Inflammatory macrophage (primary cell): Measurements from ENCODE around the gene KLHL11.

Experiments
- DNase-seq, 2 donors: peaks; one replicate each; pipeline ENCODE4 v3.0.0-alpha.2; 2020 to 2022
- total RNA-seq, 18 experiments: gene quantifications; one replicate each; lab custom pipeline; 2026; ENCODE audit warnings: mixed read lengths in 6 of 18, inconsistent platforms in 2 of 18; lab: John Stamatoyannopoulos, UW

Gene KLHL11
- total RNA-seq: 6.7 to 27.8 (median 18.4) reads per million in 18 experiments

DNA sequence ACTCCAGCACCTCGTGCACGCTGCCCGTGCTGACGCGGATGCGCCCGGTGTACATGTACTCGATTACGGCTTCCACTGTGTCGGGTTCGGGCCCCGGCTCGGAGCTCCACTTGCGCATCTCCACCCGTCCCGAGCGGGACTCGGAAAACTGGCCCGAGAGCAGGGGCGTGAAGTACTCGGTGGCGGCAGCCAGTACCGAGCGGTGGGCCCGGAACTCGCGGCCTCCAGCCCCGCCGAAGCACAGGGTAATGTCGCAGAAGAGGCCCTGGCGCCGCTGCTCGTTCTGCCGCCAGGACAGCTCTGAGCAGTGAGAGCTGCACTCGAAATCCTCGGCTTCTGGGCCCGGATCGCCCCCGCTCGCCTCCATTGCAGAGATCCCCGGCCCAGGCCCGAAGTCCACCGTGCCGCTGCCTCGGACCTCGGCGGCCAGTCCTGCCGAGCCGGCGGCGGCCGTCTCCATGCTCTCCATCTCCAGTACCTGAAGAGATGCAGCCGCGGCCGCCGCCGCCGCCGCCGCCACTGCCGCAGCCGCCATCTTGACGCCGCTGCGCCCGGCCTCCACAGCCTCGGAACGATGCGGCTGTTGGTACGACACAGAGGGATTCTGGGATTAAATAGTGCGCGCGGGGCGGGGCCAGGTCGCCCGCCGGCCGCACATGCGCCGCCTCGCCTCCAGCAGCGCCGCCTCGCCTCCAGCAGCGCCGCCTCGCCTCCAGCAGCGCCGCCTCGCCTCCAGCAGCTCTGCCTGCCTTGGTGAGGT, at the start of gene KLHL11:
TSS of gene KLHL11 (minus strand) at position 588 of the 760 bp plus-strand sequence. CDS start at position 535, 53 bp downstream.
- peak; percentile 89 to 91 for DNase-seq

- no peak for DNase-seq
These were observed 49.8 kb upstream of the KLHL11 start for GRCh38 chr17:41915020-41915419.

DNA sequence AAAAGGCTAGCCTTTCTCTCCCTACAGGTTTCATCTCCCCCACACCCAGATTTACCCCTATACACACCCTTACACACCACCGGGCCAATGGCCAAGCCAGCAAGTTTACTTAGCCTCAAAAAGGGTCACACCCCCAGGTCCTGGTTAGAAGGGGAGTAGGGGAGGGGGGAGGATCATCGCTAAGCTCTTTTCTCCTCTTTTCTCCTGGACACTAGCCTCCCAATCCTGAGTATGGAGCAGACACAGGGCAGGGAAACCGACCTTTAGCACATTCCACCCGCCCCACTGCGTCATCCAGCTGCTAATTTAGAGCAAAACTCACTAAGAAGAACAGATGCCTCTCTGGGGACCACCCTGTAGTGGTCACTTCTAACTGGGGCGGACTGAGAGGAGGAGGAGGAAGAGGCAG, 49.1 kb upstream of the KLHL11 start:
- no peak for DNase-seq

DNA sequence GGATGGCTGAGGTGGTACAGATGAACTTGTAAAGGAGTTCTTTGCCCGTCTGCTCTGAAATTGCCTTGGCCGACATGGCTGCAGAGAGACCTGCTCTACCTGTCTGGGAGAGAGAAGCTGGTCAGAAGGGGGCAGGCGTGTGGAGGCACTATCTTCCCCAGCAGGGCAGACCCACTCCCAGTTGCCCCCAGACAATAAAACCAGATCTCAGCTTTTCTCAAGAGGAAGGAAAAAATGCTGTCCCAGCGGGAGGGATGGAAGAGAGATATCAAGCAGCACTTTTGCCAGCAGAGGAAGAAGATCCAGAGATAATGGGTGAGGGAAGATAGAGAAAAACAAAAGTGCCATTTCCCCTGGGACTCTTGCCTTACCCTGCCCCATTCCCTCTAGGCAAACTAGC, 48.6 kb upstream of the KLHL11 start:
- no peak for DNase-seq

- DNase-seq: no peak
These were observed 47.7 kb upstream of the KLHL11 start for GRCh38 chr17:41912925-41913324.

- no peak for DNase-seq
These were observed 45.6 kb upstream of the KLHL11 start for GRCh38 chr17:41910701-41911391.

GRCh38 chr17:41909088-41909487, 43.9 kb upstream of the KLHL11 start:
- no peak for DNase-seq

- no peak for DNase-seq
These were observed 42.7 kb upstream of the KLHL11 start for GRCh38 chr17:41907633-41908539.

DNA sequence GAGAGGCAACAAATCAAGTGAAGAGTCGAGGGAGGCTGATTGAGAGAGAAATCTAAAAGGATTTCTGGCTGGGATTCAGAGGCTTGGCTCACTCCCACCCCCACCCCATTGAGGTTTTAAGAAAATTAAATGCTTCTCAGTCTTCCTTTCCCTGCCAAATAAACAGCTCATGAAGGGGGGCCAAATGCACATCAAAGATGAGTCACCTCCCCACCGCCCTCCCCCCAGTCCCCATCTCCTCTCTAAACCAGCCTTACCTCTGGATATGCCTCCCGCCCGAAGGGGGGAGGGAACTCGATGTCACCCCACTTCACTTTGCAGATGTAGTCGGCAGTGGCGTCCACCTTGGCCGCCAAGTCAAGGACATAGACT, 41.9 kb upstream of the KLHL11 start:
- no peak for DNase-seq

- DNase-seq: no peak
These were observed 41.4 kb upstream of the KLHL11 start for GRCh38 chr17:41906465-41907184.

- no peak for DNase-seq
These were observed 39.9 kb upstream of the KLHL11 start for GRCh38 chr17:41905172-41905571.

DNA sequence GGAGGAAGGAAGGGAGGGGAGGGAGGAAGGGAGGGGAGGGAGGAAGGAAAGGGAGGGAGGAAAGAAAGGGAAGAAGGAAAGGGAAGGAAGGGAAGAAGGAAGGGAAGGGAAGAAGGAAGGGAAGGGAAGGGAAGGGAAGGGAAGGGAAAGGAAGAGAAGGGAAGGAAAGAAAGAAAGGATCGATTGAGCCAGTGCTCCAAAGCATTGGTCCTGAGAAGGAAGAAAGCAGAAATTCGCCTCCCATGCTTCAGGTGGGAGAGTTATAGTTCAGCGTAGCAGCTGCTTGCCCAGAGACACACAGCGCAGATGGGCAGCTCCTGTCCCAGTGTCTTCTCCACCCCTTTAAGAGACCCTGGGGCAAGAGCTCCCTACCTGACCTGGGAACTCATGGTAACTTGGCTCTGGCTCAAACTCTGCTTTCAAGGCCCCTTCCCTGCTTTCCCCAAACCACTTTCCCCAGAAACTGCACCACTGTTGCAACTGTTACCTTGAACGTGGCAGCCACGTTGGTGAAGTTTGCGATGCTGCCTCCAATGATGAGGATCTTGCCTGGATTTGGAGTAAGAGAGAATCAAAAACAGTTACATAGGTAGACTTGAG, 39.1 kb upstream of the KLHL11 start:
- no peak for DNase-seq

GRCh38 chr17:41901646-41902045, 36.4 kb upstream of the KLHL11 start:
- no peak for DNase-seq

GRCh38 chr17:41896726-41897125, 31.5 kb upstream of the KLHL11 start:
- DNase-seq: no peak

- DNase-seq: no peak
These were observed 30.4 kb upstream of the KLHL11 start for GRCh38 chr17:41895617-41896016.

DNA sequence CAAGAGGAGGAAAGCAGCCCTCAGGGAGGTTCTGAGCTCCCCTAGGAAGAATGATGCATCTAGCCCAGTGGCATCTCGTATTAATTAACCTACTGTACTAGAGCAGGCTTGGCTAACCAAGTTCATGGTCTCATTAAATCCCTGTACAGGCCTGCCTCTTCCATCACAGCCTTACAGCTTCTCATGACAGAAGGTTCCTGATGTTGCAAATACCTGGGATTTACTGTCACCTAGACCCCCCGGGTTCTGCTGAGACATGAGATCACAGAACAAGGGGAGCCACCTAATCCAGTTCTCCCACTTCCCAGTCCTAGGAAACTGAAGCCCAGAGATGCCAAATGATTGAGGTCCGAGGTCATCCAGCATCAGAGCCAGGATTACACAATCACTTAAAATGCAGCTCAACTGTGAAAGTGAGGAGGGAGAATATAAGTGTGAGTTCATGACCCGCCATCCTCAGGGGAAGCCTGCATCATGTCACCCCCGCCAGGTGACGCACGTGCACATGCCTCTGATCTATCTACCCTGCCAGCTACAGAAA, 29.6 kb upstream of the KLHL11 start:
- no peak for DNase-seq

DNA sequence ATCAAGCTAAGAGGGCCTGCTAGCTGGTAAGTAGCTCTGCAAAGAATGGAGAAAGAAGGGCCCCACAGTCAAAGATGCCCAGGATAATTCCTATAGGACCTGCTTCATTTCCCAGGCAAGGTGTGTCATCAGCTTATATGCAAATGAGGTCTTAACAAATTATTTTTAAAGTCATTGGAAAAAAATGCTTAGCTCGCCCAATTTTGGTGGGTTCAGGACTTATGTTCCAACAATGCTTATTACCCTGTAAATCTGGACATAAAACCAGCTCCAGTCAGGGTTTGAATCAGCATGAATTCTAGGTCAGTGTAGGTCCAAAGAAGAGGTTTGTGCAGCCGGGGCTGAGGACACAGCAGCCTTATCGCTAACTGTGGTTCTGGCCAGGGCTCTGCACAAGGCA, 28.2 kb upstream of the KLHL11 start:
- no peak for DNase-seq

GRCh38 chr17:41892021-41892376, 26.8 kb upstream of the KLHL11 start:
- no peak for DNase-seq

DNA sequence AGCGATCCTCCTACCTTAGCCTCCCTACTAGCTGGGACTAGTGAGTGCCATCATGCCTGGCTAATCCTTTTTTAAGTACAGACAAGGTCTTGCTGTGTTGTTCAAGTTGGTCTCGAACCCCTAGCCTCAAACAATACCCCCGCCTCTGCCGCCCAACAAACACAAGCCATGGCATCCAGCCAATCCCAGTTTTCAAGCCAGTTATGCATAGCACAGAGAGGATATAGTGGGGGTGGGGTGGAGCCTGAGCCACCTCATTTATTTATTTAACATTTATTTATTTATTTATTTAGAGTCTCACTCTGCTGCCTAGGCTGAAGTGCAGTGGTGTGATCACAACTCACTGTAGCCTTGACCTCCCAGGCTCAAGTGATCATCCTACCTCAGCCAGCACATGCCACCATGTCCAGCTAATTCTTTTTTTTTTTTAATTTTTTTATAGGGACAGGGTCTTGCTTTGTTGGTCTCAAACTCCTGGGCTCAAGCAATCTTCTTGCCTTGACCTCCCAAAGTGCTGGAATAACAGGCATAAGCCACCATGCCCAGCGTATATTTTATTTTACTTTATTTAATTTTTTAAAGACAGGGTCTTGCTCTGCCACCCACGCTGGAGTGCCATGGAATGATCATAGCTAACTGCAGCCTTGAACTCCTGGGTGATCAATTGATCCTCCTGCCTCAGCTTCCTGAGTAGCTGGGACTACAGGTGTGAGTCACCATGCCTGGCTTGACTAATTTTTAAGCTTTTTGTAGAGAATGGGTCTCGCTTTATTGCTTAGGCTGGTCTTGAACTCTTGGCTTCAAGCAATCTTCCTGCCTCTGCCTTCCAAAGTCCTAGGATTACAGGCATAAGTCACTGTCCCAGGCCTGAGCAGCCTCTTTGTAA, 26.2 kb upstream of the KLHL11 start:
- DNase-seq: no peak

DNA sequence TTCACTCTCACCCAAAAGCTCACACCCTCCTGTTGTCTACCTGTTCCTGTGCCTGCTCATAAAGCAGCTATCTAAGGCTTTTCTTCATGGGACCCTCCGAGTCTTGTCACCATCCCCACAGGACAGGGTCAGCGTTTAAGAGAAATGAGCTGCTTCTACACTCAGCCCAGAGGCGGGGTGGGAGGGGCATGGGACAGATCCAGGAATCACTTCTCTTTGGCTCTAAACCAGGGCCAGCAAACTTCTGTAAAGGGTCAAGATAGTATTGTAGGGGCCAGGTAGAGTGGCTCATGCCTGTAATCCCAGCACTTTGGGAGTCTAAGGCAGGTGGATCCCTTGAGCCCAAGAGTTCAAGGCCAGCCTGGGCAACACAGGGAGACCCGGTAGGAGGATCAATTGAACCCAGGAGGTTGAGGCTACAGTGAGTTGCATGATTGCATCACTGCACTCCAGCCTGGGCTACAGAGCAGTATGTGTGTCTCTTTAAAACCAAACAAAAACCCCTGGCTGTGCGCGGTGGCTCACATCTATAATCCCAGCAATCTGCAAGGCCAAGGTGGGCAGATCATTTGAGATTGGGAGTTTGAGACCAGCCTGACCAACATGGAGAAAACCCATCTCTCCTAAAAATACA, 23.2 kb upstream of the KLHL11 start:
- DNase-seq: no peak
